Activated CD4-positive, alpha-beta memory T cell treated with anti-CD3 and anti-CD28 coated beads for 36 hours (primary cell): ENCODE data around the gene RNF150. TPM values are rescaled to one million over a fixed set of nuclear protein-coding genes. Genes with fewer than 3 reads are reported as not detected.
A peak's percentile ranks its signal among the peaks of the same experiment; 100 is the strongest.

Experiments used
- CTCF ChIA-PET: fragments of 350-600 bp; sonication (Branson Sonifier 250); formaldehyde crosslinking; loops from one replicate; lab custom pipeline; 2021; ENCODE audit warnings: antibody characterized with exemption, inconsistent platforms; lab: Charles Lee
- POLR2A ChIA-PET: fragments of 350-600 bp; sonication (Branson Sonifier 250); formaldehyde crosslinking; loops from one replicate; lab custom pipeline; 2021; ENCODE audit warnings: antibody characterized with exemption; lab: Charles Lee
- DNase-seq: peaks from one replicate; pipeline ENCODE4 v3.0.0-alpha.2; 2020
- H3K27ac Mint-ChIP-seq: one replicate; pipeline ENCODE4 v1.8.0; 2021; ENCODE audit warnings: mixed read lengths
- H3K27me3 Mint-ChIP-seq: one replicate; pipeline ENCODE4 v1.8.0; 2021; ENCODE audit warnings: mixed read lengths
- H3K36me3 Mint-ChIP-seq: one replicate; pipeline ENCODE4 v1.8.0; 2021; ENCODE audit warnings: mixed read lengths
- H3K4me1 Mint-ChIP-seq: one replicate; pipeline ENCODE4 v1.8.0; 2021; ENCODE audit warnings: low read depth, mixed read lengths
- H3K4me3 Mint-ChIP-seq: one replicate; pipeline ENCODE4 v1.8.0; 2021; ENCODE audit warnings: mild to moderate bottlenecking, mixed read lengths
- H3K9me3 Mint-ChIP-seq: one replicate; pipeline ENCODE4 v1.8.0; 2021; ENCODE audit warnings: mixed read lengths
- intact Hi-C: fragments of 100-400 bp; cut with micrococcal nuclease; formaldehyde crosslinking; loops from one replicate; pipeline ENCODE4 v1.15.1; 2023
- total RNA-seq, 2 experiments: library from RNA; stranded (reverse); gene quantifications; one replicate each; pipeline ENCODE4 v1.2.3, GENCODE V29; 2021

Gene RNF150
- total RNA-seq, 2 experiments from 2014 or later = not detected

GRCh38 chr4:140875746-140876452 is 257.4 kb downstream of the RNF150 start:
- H3K9me3 Mint-ChIP-seq = peaks cover 7% of the 10 kb centered on the region
- ChIA-PET POLR2A (no interaction called here), CTCF (interaction anchor here (2.0 kb wide), 1 partner anchor 14 kb away, joined by 5 read pairs; no protein-coding TSS in a partner anchor)
- H3K4me3 Mint-ChIP-seq = no peak overlapping the region
- no peak overlapping the region for H3K27ac Mint-ChIP-seq
- intact Hi-C loops = no loop called here
- no peaks in the 10 kb centered on the region for H3K4me1 Mint-ChIP-seq
- no peaks in the 10 kb centered on the region for H3K36me3 Mint-ChIP-seq
- no peak for DNase-seq
- peaks cover 1% of the 10 kb centered on the region for H3K27me3 Mint-ChIP-seq

- no peaks in the 10 kb centered on the region for H3K4me1 Mint-ChIP-seq
- H3K4me3 Mint-ChIP-seq = no peak overlapping the region
- H3K9me3 Mint-ChIP-seq = peaks cover 3% of the 10 kb centered on the region
- H3K27ac Mint-ChIP-seq = no peak overlapping the region
- no peak for DNase-seq
- intact Hi-C loops = no loop called here
- ChIA-PET CTCF (no interaction called here), POLR2A (no interaction called here)
- no peaks in the 10 kb centered on the region for H3K36me3 Mint-ChIP-seq
- H3K27me3 Mint-ChIP-seq = peaks cover 1% of the 10 kb centered on the region
Measured at GRCh38 chr4:140874056-140874455, 259.2 kb downstream of the RNF150 start.

GRCh38 chr4:140871368-140871767 is 261.9 kb downstream of the RNF150 start:
- CTCF ChIA-PET = interaction anchor here (1.0 kb wide), 1 partner anchor 10 kb away, joined by 5 read pairs; no protein-coding TSS in a partner anchor
- H3K27ac Mint-ChIP-seq = no peak overlapping the region
- intact Hi-C loops = no loop called here
- H3K4me1 Mint-ChIP-seq = no peaks in the 10 kb centered on the region
- no peak overlapping the region for H3K4me3 Mint-ChIP-seq
- no peak for DNase-seq
- no peaks in the 10 kb centered on the region for H3K9me3 Mint-ChIP-seq
- POLR2A ChIA-PET = no interaction called here
- H3K36me3 Mint-ChIP-seq = no peaks in the 10 kb centered on the region
- H3K27me3 Mint-ChIP-seq = peaks cover 3% of the 10 kb centered on the region

DNA sequence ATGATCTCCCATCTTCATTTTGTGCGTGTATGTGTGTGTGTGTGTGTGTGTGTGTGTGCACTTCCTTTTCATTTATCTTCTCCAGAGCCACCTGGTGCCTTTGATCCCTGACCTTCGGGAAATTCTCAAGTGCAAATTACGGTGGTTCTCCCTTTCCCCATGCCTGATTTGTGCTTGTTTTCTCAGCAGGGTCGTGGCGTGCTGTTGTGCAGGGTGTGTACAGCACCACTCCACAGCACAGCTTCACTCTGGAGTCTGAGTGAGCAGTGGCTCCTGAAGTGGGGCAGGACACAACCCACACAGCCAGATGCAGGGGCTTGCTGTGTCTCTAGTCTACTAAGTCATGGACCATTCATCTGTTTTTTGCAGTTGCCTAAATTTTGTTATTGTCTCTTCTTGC is 262.8 kb downstream of the RNF150 start:
- H3K27ac Mint-ChIP-seq = no peak overlapping the region
- ChIA-PET CTCF (no interaction called here), POLR2A (no interaction called here)
- H3K4me3 Mint-ChIP-seq = no peak overlapping the region
- H3K27me3 Mint-ChIP-seq = peaks cover 3% of the 10 kb centered on the region
- intact Hi-C loops = no loop called here
- H3K36me3 Mint-ChIP-seq = no peaks in the 10 kb centered on the region
- H3K9me3 Mint-ChIP-seq = no peaks in the 10 kb centered on the region
- no peaks in the 10 kb centered on the region for H3K4me1 Mint-ChIP-seq
- DNase-seq = no peak

DNA sequence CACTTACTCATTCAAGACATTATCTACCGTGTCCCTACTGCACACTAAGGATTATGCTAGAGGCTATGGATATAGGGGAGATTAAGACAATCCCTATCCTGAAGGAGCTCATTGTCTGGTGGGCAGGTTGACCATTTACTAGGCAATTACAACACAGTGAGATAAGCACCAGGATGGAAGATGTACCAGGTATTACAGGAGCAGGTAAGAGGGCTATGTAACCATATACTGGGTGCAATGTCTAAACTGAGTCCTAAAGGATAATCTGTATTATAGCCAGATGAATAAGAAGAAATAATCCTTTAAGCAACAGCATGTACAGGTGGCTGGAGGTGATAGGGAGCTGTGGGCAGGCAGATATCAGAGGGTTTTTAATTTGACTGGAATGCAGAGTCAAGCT is 263.8 kb downstream of the RNF150 start:
- CTCF ChIA-PET = no interaction called here
- Mint-ChIP-seq H3K27ac (no peak overlapping the region), H3K9me3 (no peaks in the 10 kb centered on the region), H3K36me3 (no peaks in the 10 kb centered on the region), H3K4me3 (no peak overlapping the region), H3K27me3 (peaks cover 3% of the 10 kb centered on the region), H3K4me1 (no peaks in the 10 kb centered on the region)
- POLR2A ChIA-PET = no interaction called here
- intact Hi-C loops = no loop called here
- DNase-seq = no peak

DNA sequence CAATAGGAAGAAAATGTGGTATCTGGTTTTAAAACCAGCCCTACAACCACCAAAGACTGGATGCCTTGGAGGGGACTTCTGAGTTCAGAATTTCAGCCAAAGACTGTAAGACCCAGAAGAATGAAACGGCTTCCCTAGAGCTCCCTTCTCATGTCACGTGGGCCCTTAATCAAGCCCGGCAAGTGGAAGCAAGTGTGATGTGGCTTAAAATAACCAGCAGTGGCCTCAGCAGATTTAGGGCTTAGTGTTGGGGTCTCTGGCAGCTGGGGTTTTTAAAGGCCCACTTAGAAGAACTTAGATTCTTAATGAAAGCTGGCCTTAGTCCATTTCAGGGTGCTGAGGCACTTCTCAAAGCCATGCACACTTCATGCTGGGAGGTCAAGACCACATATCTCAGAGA is 265.9 kb downstream of the RNF150 start:
- no peak for DNase-seq
- H3K27ac Mint-ChIP-seq = no peak overlapping the region
- H3K4me1 Mint-ChIP-seq = peaks cover 7% of the 10 kb centered on the region
- H3K27me3 Mint-ChIP-seq = peaks cover 5% of the 10 kb centered on the region
- intact Hi-C loops = no loop called here
- H3K36me3 Mint-ChIP-seq = no peaks in the 10 kb centered on the region
- H3K9me3 Mint-ChIP-seq = no peaks in the 10 kb centered on the region
- ChIA-PET CTCF (no interaction called here), POLR2A (interaction anchor here (1.0 kb wide), 1 partner anchor 12 kb away, joined by 3 read pairs; no protein-coding TSS in a partner anchor)
- no peak overlapping the region for H3K4me3 Mint-ChIP-seq

DNA sequence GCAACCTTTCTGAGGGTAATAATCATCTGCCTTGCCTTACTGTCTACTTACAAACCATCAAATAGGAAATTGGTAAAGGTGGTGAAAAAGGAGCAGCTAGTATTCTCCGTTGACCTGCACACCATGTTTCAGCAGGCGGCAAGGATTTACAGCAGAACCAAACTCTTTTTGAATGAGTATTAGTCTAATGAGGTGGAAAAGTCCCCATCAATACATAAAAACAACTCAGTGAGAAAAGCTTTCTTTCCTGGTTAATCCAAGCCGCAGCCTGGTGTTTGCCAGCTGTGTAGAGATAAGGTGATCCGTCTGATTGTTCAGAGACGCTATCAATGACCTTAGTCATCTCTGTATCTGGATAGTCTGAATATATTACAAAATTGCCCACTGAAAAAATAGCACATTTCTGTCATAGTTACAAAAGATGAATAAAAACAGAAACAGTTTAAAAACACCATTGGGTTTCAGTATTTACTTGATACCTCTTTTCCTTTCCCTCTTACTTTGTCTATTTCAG is 266.7 kb downstream of the RNF150 start:
- Mint-ChIP-seq H3K27ac (no peak overlapping the region), H3K4me3 (no peak overlapping the region), H3K27me3 (peaks cover 5% of the 10 kb centered on the region), H3K36me3 (no peaks in the 10 kb centered on the region), H3K4me1 (peaks cover 7% of the 10 kb centered on the region), H3K9me3 (no peaks in the 10 kb centered on the region)
- ChIA-PET POLR2A (no interaction called here), CTCF (no interaction called here)
- DNase-seq = no peak
- intact Hi-C loops = no loop called here

GRCh38 chr4:140865253-140866217 is 267.7 kb downstream of the RNF150 start:
- Mint-ChIP-seq H3K27ac (no peak overlapping the region), H3K4me1 (peaks cover 7% of the 10 kb centered on the region), H3K27me3 (peaks cover 6% of the 10 kb centered on the region), H3K4me3 (no peak overlapping the region), H3K9me3 (no peaks in the 10 kb centered on the region), H3K36me3 (no peaks in the 10 kb centered on the region)
- POLR2A ChIA-PET = no interaction called here
- CTCF ChIA-PET = interaction anchor here (0.7 kb wide), 1 partner anchor 915 kb away, joined by 4 read pairs; no protein-coding TSS in a partner anchor
- intact Hi-C loops = no loop called here
- no peak for DNase-seq

DNA sequence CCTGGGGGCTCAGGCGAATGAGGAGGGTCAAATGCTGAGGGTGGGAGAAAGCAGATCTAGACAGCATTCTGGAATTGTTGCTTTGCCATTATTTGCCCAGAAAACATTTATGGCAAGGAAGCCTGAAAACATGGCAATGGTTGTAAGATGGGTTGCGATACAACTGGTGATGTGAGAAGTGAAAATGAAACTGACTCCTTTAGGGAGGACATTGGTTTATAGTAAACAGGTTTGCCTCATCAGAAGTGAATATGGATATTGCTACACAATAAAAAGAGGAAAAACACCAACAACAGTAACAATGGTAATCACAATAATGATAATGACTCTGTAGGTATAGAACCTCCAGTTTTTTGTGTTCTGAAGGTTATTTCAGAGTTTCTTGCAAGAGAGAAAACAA is 270.1 kb downstream of the RNF150 start:
- POLR2A ChIA-PET = no interaction called here
- CTCF ChIA-PET = interaction anchor here (0.9 kb wide), 1 partner anchor 270 kb away, joined by 6 read pairs; the partner anchor contains the start of gene RNF150
- no peak for DNase-seq
- H3K27ac Mint-ChIP-seq = no peak overlapping the region
- H3K4me1 Mint-ChIP-seq = peaks cover 7% of the 10 kb centered on the region
- H3K36me3 Mint-ChIP-seq = no peaks in the 10 kb centered on the region
- H3K4me3 Mint-ChIP-seq = no peak overlapping the region
- H3K27me3 Mint-ChIP-seq = peaks cover 8% of the 10 kb centered on the region
- intact Hi-C loops = loop anchor here (5.0 kb wide), 2 partner anchors 444 to 1979 kb away; no protein-coding TSS in a partner anchor
- H3K9me3 Mint-ChIP-seq = no peaks in the 10 kb centered on the region

DNA sequence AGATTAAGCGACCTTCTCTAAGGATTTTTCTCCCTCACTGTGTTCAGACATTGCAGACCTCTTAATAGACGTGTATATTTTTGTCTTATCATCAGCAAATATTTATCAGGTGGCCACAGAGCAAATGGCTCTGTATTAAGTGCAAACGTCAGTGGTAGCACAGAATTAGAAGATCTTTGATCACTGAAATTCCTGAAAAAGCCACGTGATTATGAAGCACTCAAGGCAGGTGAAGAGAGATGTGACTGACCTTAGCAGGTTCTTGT is 271.2 kb downstream of the RNF150 start:
- H3K9me3 Mint-ChIP-seq = no peaks in the 10 kb centered on the region
- CTCF ChIA-PET = interaction anchor here (0.9 to 2.6 kb wide), 5 partner anchors 9 to 271 kb away, joined by 5 to 14 read pairs (median 6); partner anchors contain the start of gene RNF150
- no peak for DNase-seq
- peaks cover 6% of the 10 kb centered on the region for H3K27me3 Mint-ChIP-seq
- no peaks in the 10 kb centered on the region for H3K36me3 Mint-ChIP-seq
- intact Hi-C loops = loop anchor here (5.0 kb wide), 2 partner anchors 445 to 1980 kb away; no protein-coding TSS in a partner anchor
- peaks cover 7% of the 10 kb centered on the region for H3K4me1 Mint-ChIP-seq
- POLR2A ChIA-PET = no interaction called here
- H3K27ac Mint-ChIP-seq = no peak overlapping the region
- no peak overlapping the region for H3K4me3 Mint-ChIP-seq

- intact Hi-C loops = loop anchor here (1.0 to 5.0 kb wide), 3 partner anchors 272 to 1981 kb away; partner anchors contain the start of gene RNF150
- Mint-ChIP-seq H3K4me3 (no peak overlapping the region), H3K9me3 (no peaks in the 10 kb centered on the region), H3K27me3 (peaks cover 8% of the 10 kb centered on the region), H3K36me3 (no peaks in the 10 kb centered on the region), H3K4me1 (peaks cover 7% of the 10 kb centered on the region), H3K27ac (no peak overlapping the region)
- POLR2A ChIA-PET = no interaction called here
- peak; percentile 49 for DNase-seq
- CTCF ChIA-PET = interaction anchor here (0.8 to 2.6 kb wide), 5 partner anchors 10 to 272 kb away, joined by 3 to 14 read pairs (median 5); partner anchors contain the start of gene RNF150
Measured at GRCh38 chr4:140861359-140862176, 271.7 kb downstream of the RNF150 start.
